ENCODE results near the gene CDC5L. TPM values are rescaled to one million over a fixed set of nuclear protein-coding genes. Genes with fewer than 3 reads are reported as not detected.

Gene CDC5L
- total and polyA plus RNA-seq, 2 of the 13 experiments (the other 11 are each of a cell fraction or from before 2014, with no cell fraction given), result 11.0 to 34.2 TPM

GRCh38 chr6:44387346-44388134 lies at the start of gene CDC5L (continued):
- no peak for TF ChIP-seq ZNF597 (CRISPR knock-in tag; IDR thresholded peaks at IDR 0.05)
- TF ChIP-seq ZFYVE20 (CRISPR knock-in tag; IDR thresholded peaks at IDR 0.05; ENCODE audit: borderline replicate concordance, low read depth), result 0 out of 2 replicates have a peak, but pooled peaks have one; percentile 45
- TF ChIP-seq AKNA (CRISPR knock-in tag; IDR thresholded peaks at IDR 0.05; ENCODE audit: borderline replicate concordance), result no peak
- peak; percentile 63; the same call in 1 of the 2 replicates for TF ChIP-seq ZNF263 (CRISPR knock-in tag; IDR thresholded peaks at IDR 0.05)
- TF ChIP-seq ZNF382 (CRISPR knock-in tag; IDR thresholded peaks at IDR 0.05; ENCODE audit: borderline replicate concordance), result no peak
- peak; percentile 61 to 90; a peak in 3 of 4 replicates for TF ChIP-seq KLF16 (CRISPR knock-in tag; IDR thresholded peaks at IDR 0.05)
- peak; percentile 23 for TF ChIP-seq RBM22 (optimal IDR thresholded peaks at IDR 0.05; ENCODE audit: low read length)
- TF ChIP-seq BCL6 (CRISPR knock-in tag; IDR thresholded peaks at IDR 0.05), result peak; percentile 5; the same call in 1 of the 2 replicates
- 0 out of 2 replicates have a peak, but pooled peaks have one; percentile 45 for TF ChIP-seq SKIL (CRISPR knock-in tag; IDR thresholded peaks at IDR 0.05; ENCODE audit: borderline replicate concordance)
- TF ChIP-seq CREB1 (IDR thresholded peaks at IDR 0.05), result peak; percentile 100
- peak; percentile 97 for TF ChIP-seq CREB1 (CRISPR knock-in tag; IDR thresholded peaks at IDR 0.05)
- peak; percentile 86 for TF ChIP-seq SNAPC4 (CRISPR knock-in tag; IDR thresholded peaks at IDR 0.05)
